ENCODE measurements around the gene FAM185A.
A peak's percentile ranks its signal among the peaks of the same experiment; 100 is the strongest.

GRCh38 chr7:102834999-102835398 lies 86.2 kb downstream of the FAM185A start:
- TF ChIP-seq USF2 (IDR thresholded peaks at IDR 0.05; ENCODE audit: borderline replicate concordance, low read depth, low read length): no peak
- TF ChIP-seq POLR2AphosphoS5 (IDR thresholded peaks at IDR 0.05; ENCODE audit: low read depth, low read length): peak; percentile 97
- TF ChIP-seq CTCF (IDR thresholded peaks at IDR 0.05): no peak
- TF ChIP-seq RCOR1 (IDR thresholded peaks at IDR 0.05; ENCODE audit: low read length): no peak
- TF ChIP-seq TCF12 (IDR thresholded peaks at IDR 0.05): peak; percentile 100
- TF ChIP-seq RFX5 (IDR thresholded peaks at IDR 0.05; ENCODE audit: low read length): no peak
- TF ChIP-seq FOXJ3 (CRISPR knock-in tag; IDR thresholded peaks at IDR 0.05): no peak

Data from SK-N-SH (cell line).